Measurements from ENCODE around the gene DGKD.

DNA sequence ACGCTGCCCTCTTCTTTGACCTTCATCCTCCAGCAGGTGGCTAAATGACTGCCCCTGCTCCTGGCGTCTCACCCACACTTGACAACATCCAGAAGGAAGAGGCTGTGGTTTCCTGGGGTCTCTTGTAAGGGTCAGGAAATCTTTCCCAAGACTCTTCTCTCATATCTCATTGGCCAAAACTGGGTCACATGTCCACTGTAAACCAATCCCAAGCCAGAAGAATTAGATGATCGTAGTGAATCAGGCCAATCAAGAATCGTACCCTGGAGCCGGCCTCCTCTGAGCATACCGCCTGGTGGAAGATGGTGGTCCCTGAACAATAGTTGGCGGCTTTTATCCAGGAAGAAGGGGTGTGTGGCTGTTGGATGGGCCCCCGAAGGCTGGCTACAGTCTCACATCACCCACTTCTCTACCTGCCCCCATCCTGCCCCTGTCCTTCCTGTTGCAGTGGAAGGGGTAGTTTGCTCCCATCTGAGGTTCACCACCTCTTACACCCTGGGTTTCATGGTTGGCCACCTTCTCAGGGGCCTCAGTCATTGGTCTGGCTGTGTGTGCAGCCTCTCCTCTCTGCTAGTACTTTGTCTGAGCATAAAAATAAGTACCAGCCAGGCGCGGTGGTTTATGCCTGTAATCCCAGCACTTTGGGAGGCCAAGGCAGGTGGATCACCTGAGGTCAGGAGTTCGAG, 42.9 kb upstream of the DGKD start:
- TF ChIP-seq CTCF (IDR thresholded peaks at IDR 0.05): no peak
- TF ChIP-seq POLR2AphosphoS5 (IDR thresholded peaks at IDR 0.05): no peak
- no peak for TF ChIP-seq POLR2A (IDR thresholded peaks at IDR 0.05)

All from prostate gland (tissue), 2 donors.